ENCODE measurements around the gene CFAP126. TPM values are rescaled to one million over a fixed set of nuclear protein-coding genes. Genes with fewer than 3 reads are reported as not detected.

Gene CFAP126
- polyA plus RNA-seq, 1 donor from 2014 or later = not detected

DNA sequence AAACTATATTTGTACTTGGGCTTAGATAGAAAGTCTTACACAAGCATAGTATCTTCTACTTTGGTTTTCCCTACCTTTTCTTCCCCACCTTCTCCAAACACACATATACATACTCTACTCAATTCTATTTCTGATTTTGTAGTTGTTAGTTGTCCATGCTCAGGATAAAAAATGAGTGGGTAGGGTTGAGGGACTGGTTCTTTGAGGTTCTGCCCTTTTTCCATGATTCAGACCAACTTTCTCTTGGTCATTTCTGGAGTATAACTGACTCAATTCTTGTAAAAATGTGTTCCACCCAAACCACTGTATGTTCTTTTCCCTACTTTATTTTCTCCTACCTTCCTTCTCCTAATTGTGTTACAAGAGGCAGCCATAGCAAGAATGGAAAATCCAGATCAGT, 3.3 kb downstream of the CFAP126 start:
- H3F3A ChIP-seq (ENCODE audit: insufficient read depth, low read length, poor library complexity, severe bottlenecking) = no peaks in the 10 kb centered on the region
- H3K27me3 ChIP-seq (ENCODE audit: insufficient read depth, low read depth, low read length) = no peaks in the 10 kb centered on the region
- H3K4me2 ChIP-seq (ENCODE audit: low read length) = no peak overlapping the region
- H3K27ac ChIP-seq (ENCODE audit: low read length) = no peak overlapping the region
- no peaks in the 10 kb centered on the region for H3K9me3 ChIP-seq (ENCODE audit: low read length)
- no peak overlapping the region for H3K9ac ChIP-seq (ENCODE audit: low read length)
- no peaks in the 10 kb centered on the region for H3K36me3 ChIP-seq (ENCODE audit: insufficient read depth, low read length)
- TF ChIP-seq SMC3 (conservative IDR thresholded peaks at IDR 0.05; ENCODE audit: poor library complexity) = no peak
- TF ChIP-seq EP300 (conservative IDR thresholded peaks at IDR 0.05; ENCODE audit: poor library complexity, severe bottlenecking) = no peak
- TF ChIP-seq, protein P1, sequence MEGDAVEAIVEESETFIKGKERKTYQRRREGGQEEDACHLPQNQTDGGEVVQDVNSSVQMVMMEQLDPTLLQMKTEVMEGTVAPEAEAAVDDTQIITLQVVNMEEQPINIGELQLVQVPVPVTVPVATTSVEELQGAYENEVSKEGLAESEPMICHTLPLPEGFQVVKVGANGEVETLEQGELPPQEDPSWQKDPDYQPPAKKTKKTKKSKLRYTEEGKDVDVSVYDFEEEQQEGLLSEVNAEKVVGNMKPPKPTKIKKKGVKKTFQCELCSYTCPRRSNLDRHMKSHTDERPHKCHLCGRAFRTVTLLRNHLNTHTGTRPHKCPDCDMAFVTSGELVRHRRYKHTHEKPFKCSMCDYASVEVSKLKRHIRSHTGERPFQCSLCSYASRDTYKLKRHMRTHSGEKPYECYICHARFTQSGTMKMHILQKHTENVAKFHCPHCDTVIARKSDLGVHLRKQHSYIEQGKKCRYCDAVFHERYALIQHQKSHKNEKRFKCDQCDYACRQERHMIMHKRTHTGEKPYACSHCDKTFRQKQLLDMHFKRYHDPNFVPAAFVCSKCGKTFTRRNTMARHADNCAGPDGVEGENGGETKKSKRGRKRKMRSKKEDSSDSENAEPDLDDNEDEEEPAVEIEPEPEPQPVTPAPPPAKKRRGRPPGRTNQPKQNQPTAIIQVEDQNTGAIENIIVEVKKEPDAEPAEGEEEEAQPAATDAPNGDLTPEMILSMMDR (IDR thresholded peaks at IDR 0.05; ENCODE audit: poor library complexity, severe bottlenecking) = no peak
- TF ChIP-seq TAF1 (IDR thresholded peaks at IDR 0.05; ENCODE audit: low read depth) = no peak
- TF ChIP-seq RAD21 (conservative IDR thresholded peaks at IDR 0.05) = no peak
- TF ChIP-seq, protein P2, sequence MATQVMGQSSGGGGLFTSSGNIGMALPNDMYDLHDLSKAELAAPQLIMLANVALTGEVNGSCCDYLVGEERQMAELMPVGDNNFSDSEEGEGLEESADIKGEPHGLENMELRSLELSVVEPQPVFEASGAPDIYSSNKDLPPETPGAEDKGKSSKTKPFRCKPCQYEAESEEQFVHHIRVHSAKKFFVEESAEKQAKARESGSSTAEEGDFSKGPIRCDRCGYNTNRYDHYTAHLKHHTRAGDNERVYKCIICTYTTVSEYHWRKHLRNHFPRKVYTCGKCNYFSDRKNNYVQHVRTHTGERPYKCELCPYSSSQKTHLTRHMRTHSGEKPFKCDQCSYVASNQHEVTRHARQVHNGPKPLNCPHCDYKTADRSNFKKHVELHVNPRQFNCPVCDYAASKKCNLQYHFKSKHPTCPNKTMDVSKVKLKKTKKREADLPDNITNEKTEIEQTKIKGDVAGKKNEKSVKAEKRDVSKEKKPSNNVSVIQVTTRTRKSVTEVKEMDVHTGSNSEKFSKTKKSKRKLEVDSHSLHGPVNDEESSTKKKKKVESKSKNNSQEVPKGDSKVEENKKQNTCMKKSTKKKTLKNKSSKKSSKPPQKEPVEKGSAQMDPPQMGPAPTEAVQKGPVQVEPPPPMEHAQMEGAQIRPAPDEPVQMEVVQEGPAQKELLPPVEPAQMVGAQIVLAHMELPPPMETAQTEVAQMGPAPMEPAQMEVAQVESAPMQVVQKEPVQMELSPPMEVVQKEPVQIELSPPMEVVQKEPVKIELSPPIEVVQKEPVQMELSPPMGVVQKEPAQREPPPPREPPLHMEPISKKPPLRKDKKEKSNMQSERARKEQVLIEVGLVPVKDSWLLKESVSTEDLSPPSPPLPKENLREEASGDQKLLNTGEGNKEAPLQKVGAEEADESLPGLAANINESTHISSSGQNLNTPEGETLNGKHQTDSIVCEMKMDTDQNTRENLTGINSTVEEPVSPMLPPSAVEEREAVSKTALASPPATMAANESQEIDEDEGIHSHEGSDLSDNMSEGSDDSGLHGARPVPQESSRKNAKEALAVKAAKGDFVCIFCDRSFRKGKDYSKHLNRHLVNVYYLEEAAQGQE (IDR thresholded peaks at IDR 0.05; ENCODE audit: borderline replicate concordance) = no peak
- TF ChIP-seq POLR2AphosphoS5 (IDR thresholded peaks at IDR 0.05) = no peak
- no peak for TF ChIP-seq MXI1 (conservative IDR thresholded peaks at IDR 0.05; ENCODE audit: poor library complexity, severe bottlenecking)
- no peak for TF ChIP-seq EZH2 (IDR thresholded peaks at IDR 0.05; ENCODE audit: borderline replicate concordance, insufficient read depth, low read length, poor library complexity, severe bottlenecking)
- H3K4me3 ChIP-seq (ENCODE audit: low read length) = no peak overlapping the region
- no peak overlapping the region for H2AFZ ChIP-seq (ENCODE audit: low read depth, low read length)
- no peaks in the 10 kb centered on the region for H3K79me2 ChIP-seq (replicated peaks; ENCODE audit: insufficient read depth, low read length)
- H4K20me1 ChIP-seq (ENCODE audit: insufficient read depth) = no peaks in the 10 kb centered on the region
- no peaks in the 10 kb centered on the region for H3K9me2 ChIP-seq (ENCODE audit: insufficient read depth, low read length)

DNA sequence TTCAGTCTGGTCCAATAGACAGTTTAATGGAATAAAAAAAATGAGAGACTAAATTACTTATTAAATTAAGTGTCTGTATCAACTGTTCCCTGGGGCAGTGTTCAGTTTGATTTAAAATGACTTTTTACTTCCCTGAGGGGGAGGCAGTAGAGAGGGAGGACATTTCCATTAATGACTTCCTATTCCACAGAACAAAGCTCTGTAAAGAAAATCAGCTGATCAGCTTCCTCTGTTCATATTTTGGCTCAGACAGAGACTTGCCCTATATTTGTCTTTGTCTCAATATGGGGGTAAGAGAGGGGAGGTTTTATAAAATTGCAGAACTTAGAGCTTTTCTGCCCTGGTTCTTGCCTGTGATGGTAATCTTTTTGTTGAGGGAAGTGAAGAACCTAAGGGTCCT, 8.4 kb downstream of the CFAP126 start:
- H2AFZ ChIP-seq (ENCODE audit: low read depth, low read length) = no peak overlapping the region
- no peak overlapping the region for H3K9ac ChIP-seq (ENCODE audit: low read length)
- H3K36me3 ChIP-seq (ENCODE audit: insufficient read depth, low read length) = no peaks in the 10 kb centered on the region
- no peaks in the 10 kb centered on the region for H4K20me1 ChIP-seq (ENCODE audit: insufficient read depth)
- H3F3A ChIP-seq (ENCODE audit: insufficient read depth, low read length, poor library complexity, severe bottlenecking) = no peaks in the 10 kb centered on the region
- H3K9me3 ChIP-seq (ENCODE audit: low read length) = no peaks in the 10 kb centered on the region
- H3K27me3 ChIP-seq (ENCODE audit: insufficient read depth, low read depth, low read length) = no peaks in the 10 kb centered on the region
- H3K79me2 ChIP-seq (replicated peaks; ENCODE audit: insufficient read depth, low read length) = no peaks in the 10 kb centered on the region
- H3K4me2 ChIP-seq (ENCODE audit: low read length) = no peak overlapping the region
- TF ChIP-seq EZH2 (IDR thresholded peaks at IDR 0.05; ENCODE audit: borderline replicate concordance, insufficient read depth, low read length, poor library complexity, severe bottlenecking) = no peak
- TF ChIP-seq, protein P2 (IDR thresholded peaks at IDR 0.05; ENCODE audit: borderline replicate concordance) = no peak
- TF ChIP-seq, protein P1 (IDR thresholded peaks at IDR 0.05; ENCODE audit: poor library complexity, severe bottlenecking) = no peak
- no peak for TF ChIP-seq POLR2AphosphoS5 (IDR thresholded peaks at IDR 0.05)
- no peak for TF ChIP-seq TAF1 (IDR thresholded peaks at IDR 0.05; ENCODE audit: low read depth)
- TF ChIP-seq RAD21 (conservative IDR thresholded peaks at IDR 0.05) = no peak
- TF ChIP-seq MXI1 (conservative IDR thresholded peaks at IDR 0.05; ENCODE audit: poor library complexity, severe bottlenecking) = no peak
- no peak for TF ChIP-seq EP300 (conservative IDR thresholded peaks at IDR 0.05; ENCODE audit: poor library complexity, severe bottlenecking)
- TF ChIP-seq SMC3 (conservative IDR thresholded peaks at IDR 0.05; ENCODE audit: poor library complexity) = no peak
- H3K27ac ChIP-seq (ENCODE audit: low read length) = no peak overlapping the region
- H3K4me3 ChIP-seq (ENCODE audit: low read length) = no peak overlapping the region
- no peaks in the 10 kb centered on the region for H3K9me2 ChIP-seq (ENCODE audit: insufficient read depth, low read length)
